Measurements from ENCODE around the gene FAM47E. TPM values are rescaled to one million over a fixed set of nuclear protein-coding genes. Genes with fewer than 3 reads are reported as not detected.
A peak's percentile ranks its signal among the peaks of the same experiment; 100 is the strongest.

Gene FAM47E
- total and polyA plus RNA-seq, 2 of the 13 experiments (the other 11 are each of a cell fraction or from before 2014, with no cell fraction given), result 0.33 to 0.66 TPM

- no peak overlapping the region for H3K4me2 ChIP-seq (ENCODE audit: low read depth, low read length)
- H3K9me3 ChIP-seq (ENCODE audit: low read length), result no peaks in the 10 kb centered on the region
- TF ChIP-seq PHF8 (CRISPR knock-in tag; IDR thresholded peaks at IDR 0.05) (peak; percentile 20; the same call in 1 of the 2 replicates), GABPB1 (CRISPR knock-in tag; IDR thresholded peaks at IDR 0.05) (peak; percentile 47), KDM3A (CRISPR knock-in tag; IDR thresholded peaks at IDR 0.05; ENCODE audit: low read depth) (no peak), ZNF558 (CRISPR knock-in tag; IDR thresholded peaks at IDR 0.05; ENCODE audit: borderline replicate concordance) (no peak), IKZF4 (CRISPR knock-in tag; IDR thresholded peaks at IDR 0.05; ENCODE audit: borderline replicate concordance, low read depth, not compliant biosample characterization) (no peak), GABPA (IDR thresholded peaks at IDR 0.05; ENCODE audit: low read depth, low read length) (no peak), GABPA (CRISPR knock-in tag; IDR thresholded peaks at IDR 0.05; ENCODE audit: low read depth) (peak; percentile 84), SAP130 (CRISPR knock-in tag; IDR thresholded peaks at IDR 0.05; ENCODE audit: low read depth) (peak; percentile 38; the same call in 1 of the 2 replicates)
- POLR2A ChIA-PET, result no interaction called here
- no peak for DNase-seq (ENCODE audit: low spot score)
- no peaks in the 10 kb centered on the region for H4K20me1 ChIP-seq (ENCODE audit: insufficient read depth, low read length)
- no TSS peak for BruUV-seq (replicated peaks)
- in situ Hi-C loops (cut with HindIII; ENCODE audit: extremely low pct_ligation_motif_present, low pct_unique_long_range_greater_than_20kb), result no loop called here
- H3K79me2 ChIP-seq (ENCODE audit: insufficient read depth, low read length), result no peaks in the 10 kb centered on the region
- 65% methylated on average over 11 of the region's 14 CpGs for WGBS (ENCODE audit: low lambda C conversion rate)
- no peak overlapping the region for H2AFZ ChIP-seq (ENCODE audit: low read length)
- peaks cover 12% of the 10 kb centered on the region for H3K4me1 ChIP-seq (ENCODE audit: insufficient read depth, low read length)
- FAIRE-seq, result no peak
- CTCF ChIA-PET (ENCODE audit: low intra/inter-chr PET ratio, low total read pairs), result no interaction called here
- peak; percentile 71 for ATAC-seq
- H3K27ac ChIP-seq (ENCODE audit: extremely low read length, insufficient read depth, low read length), result no peak overlapping the region
- no peaks in the 10 kb centered on the region for H3K36me3 ChIP-seq (replicated peaks in 1 of 2; ENCODE audit: control insufficient read depth in 1 of 2, insufficient read depth in 2 of 2, low read length in 2 of 2)
- H3K4me3 ChIP-seq (replicated peaks in 1 of 3; ENCODE audit: insufficient read depth in 1 of 3, low read depth in 2 of 3, low read length in 3 of 3), result peak overlapping the region; percentile 15 to 43 (median 41); a peak in 4 of 6 replicates
- H3K9ac ChIP-seq (ENCODE audit: insufficient read depth, low read depth, low read length), result 0 out of 2 replicates have a peak overlapping the region, but pooled peaks have one; percentile 13
- H3K27me3 ChIP-seq (ENCODE audit: control insufficient read depth in 1 of 2, insufficient read depth in 2 of 2, low read length in 2 of 2), result no peaks in the 10 kb centered on the region
- intact Hi-C loops (cut with micrococcal nuclease; ENCODE audit: unreplicated experiment), result no loop called here
Measured at GRCh38 chr4:76233967-76234678, 17.4 kb upstream of the FAM47E start.

- ATAC-seq (no peak), FAIRE-seq (no peak), DNase-seq (ENCODE audit: low spot score) (no peak)
- Histone ChIP-seq H3K9ac (ENCODE audit: insufficient read depth, low read depth, low read length) (no peak overlapping the region), H3K9me3 (ENCODE audit: low read length) (no peaks in the 10 kb centered on the region), H4K20me1 (ENCODE audit: insufficient read depth, low read length) (no peaks in the 10 kb centered on the region), H2AFZ (ENCODE audit: low read length) (no peak overlapping the region), H3K27ac (ENCODE audit: extremely low read length, insufficient read depth, low read length) (no peak overlapping the region), H3K27me3 (ENCODE audit: control insufficient read depth in 1 of 2, insufficient read depth in 2 of 2, low read length in 2 of 2) (no peaks in the 10 kb centered on the region), H3K36me3 (replicated peaks in 1 of 2; ENCODE audit: control insufficient read depth in 1 of 2, insufficient read depth in 2 of 2, low read length in 2 of 2) (no peaks in the 10 kb centered on the region), H3K4me1 (ENCODE audit: insufficient read depth, low read length) (peaks cover 12% of the 10 kb centered on the region), H3K79me2 (ENCODE audit: insufficient read depth, low read length) (no peaks in the 10 kb centered on the region), H3K4me3 (replicated peaks in 1 of 3; ENCODE audit: insufficient read depth in 1 of 3, low read depth in 2 of 3, low read length in 3 of 3) (no peak overlapping the region), H3K4me2 (ENCODE audit: low read depth, low read length) (no peak overlapping the region)
- in situ Hi-C loops (cut with HindIII; ENCODE audit: extremely low pct_ligation_motif_present, low pct_unique_long_range_greater_than_20kb), result no loop called here
- TF ChIP-seq MYNN (CRISPR knock-in tag; IDR thresholded peaks at IDR 0.05; ENCODE audit: low read depth) (no peak), ZNF350 (CRISPR knock-in tag; IDR thresholded peaks at IDR 0.05; ENCODE audit: borderline replicate concordance, low read depth) (0 out of 2 replicates have a peak, but pooled peaks have one; percentile 22), BCL3 (CRISPR knock-in tag; IDR thresholded peaks at IDR 0.05) (no peak)
- POLR2A ChIA-PET, result no interaction called here
- CTCF ChIA-PET (ENCODE audit: low intra/inter-chr PET ratio, low total read pairs), result no interaction called here
- intact Hi-C loops (cut with micrococcal nuclease; ENCODE audit: unreplicated experiment), result no loop called here
- BruUV-seq (replicated peaks), result no TSS peak
- 76% methylated on average over 5 of the region's 5 CpGs for WGBS (ENCODE audit: low lambda C conversion rate)
Measured at GRCh38 chr4:76234679-76235044, 16.9 kb upstream of the FAM47E start.
